ENCODE data around the gene GAREM2.

Gene GAREM2

GRCh38 chr2:26169681-26170414 is 3.0 kb upstream of the GAREM2 start:
- DNase-seq: no peak

- DNase-seq: no peak
These were observed 2.1 kb upstream of the GAREM2 start for GRCh38 chr2:26170795-26171194.

GRCh38 chr2:26172189-26172870 is 558 bp upstream of the GAREM2 start:
- no peak for DNase-seq

GRCh38 chr2:26173776-26174482 is 1.0 kb downstream of the GAREM2 start:
- no peak for DNase-seq

GRCh38 chr2:26174691-26175465 is 2.0 kb downstream of the GAREM2 start:
- DNase-seq: no peak

- no peak for DNase-seq
These were observed 2.8 kb downstream of the GAREM2 start for GRCh38 chr2:26175466-26176278.

- DNase-seq: no peak
These were observed 3.4 kb downstream of the GAREM2 start for GRCh38 chr2:26176279-26176615.

- no peak for DNase-seq
These were observed 4.2 kb downstream of the GAREM2 start for GRCh38 chr2:26177122-26177521.

- no peak for DNase-seq
These were observed 5.4 kb downstream of the GAREM2 start for GRCh38 chr2:26178246-26178645.

GRCh38 chr2:26178746-26179436 is 6.0 kb downstream of the GAREM2 start:
- DNase-seq: no peak

- no peak for DNase-seq
These were observed 6.6 kb downstream of the GAREM2 start for GRCh38 chr2:26179446-26179913.

GRCh38 chr2:26182441-26182840 is 9.6 kb downstream of the GAREM2 start:
- no peak for DNase-seq

GRCh38 chr2:26182887-26183630 is 10.2 kb downstream of the GAREM2 start:
- no peak for DNase-seq

- no peak for DNase-seq
These were observed 11.2 kb downstream of the GAREM2 start for GRCh38 chr2:26184121-26184520.

- peak; percentile 88 for DNase-seq
These were observed 11.8 kb downstream of the GAREM2 start for GRCh38 chr2:26184555-26185303.

GRCh38 chr2:26185304-26185928 is 12.5 kb downstream of the GAREM2 start:
- DNase-seq: no peak

GRCh38 chr2:26185954-26186770 is 13.3 kb downstream of the GAREM2 start:
- no peak for DNase-seq

- DNase-seq: no peak
These were observed 14.2 kb downstream of the GAREM2 start for GRCh38 chr2:26187114-26187513.
